GM10266 (cell line): Measurements from ENCODE around the gene RAB3IP.

Source experiments
- DNase-seq: peaks from one replicate; pipeline ENCODE4 v3.0.0; 2012; ENCODE audit errors: extremely low spot score
- TF ChIP-seq, protein P1 (sequence below): IDR thresholded peaks from 2 replicates; pipeline ENCODE4 v1.5.1; 2012; ENCODE audit warnings: mild to moderate bottlenecking, low read depth; ENCODE audit not compliant: control insufficient read depth, insufficient read depth; ENCODE audit errors: missing control alignments

Gene RAB3IP

DNA sequence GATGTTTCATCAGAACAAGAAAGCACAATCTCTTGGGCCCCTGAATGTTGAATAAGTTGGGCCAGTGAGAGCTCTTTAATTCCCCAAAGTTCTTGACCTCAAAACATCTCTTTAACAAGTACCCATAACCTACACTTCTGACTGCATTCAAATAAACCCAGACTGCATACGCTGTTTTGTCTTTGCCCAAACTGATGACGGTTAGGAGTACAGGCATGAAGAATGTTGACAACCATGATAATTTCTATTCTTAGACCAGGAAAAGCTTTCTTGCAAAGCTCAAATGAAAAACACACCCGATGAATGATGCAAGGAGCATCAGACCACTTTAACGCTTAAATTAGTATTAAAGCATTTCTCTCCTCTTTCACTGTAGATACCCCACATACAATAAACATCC is 11.7 kb upstream of the RAB3IP start:
- TF ChIP-seq, protein P1, sequence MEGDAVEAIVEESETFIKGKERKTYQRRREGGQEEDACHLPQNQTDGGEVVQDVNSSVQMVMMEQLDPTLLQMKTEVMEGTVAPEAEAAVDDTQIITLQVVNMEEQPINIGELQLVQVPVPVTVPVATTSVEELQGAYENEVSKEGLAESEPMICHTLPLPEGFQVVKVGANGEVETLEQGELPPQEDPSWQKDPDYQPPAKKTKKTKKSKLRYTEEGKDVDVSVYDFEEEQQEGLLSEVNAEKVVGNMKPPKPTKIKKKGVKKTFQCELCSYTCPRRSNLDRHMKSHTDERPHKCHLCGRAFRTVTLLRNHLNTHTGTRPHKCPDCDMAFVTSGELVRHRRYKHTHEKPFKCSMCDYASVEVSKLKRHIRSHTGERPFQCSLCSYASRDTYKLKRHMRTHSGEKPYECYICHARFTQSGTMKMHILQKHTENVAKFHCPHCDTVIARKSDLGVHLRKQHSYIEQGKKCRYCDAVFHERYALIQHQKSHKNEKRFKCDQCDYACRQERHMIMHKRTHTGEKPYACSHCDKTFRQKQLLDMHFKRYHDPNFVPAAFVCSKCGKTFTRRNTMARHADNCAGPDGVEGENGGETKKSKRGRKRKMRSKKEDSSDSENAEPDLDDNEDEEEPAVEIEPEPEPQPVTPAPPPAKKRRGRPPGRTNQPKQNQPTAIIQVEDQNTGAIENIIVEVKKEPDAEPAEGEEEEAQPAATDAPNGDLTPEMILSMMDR = no peak
- no peak for DNase-seq

DNA sequence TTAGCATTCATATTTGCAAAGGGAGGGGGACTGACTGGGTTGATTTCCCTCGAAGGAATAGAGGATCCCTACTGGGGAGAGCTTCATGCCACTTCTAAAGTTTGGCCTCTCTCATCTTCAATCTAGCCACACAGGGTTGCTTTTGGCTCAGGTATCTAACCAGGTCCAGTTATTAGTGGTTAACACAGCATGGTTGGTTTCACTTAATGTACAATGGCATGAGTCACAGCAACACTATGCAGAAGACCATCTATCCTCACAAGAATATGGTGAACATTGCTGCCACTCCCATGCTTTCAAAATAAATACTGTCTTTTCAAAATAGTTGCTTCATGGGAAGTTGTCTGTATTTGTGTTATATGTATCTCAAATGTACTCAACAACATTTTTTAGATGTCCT is 6.6 kb upstream of the RAB3IP start:
- TF ChIP-seq, protein P1 = no peak

DNA sequence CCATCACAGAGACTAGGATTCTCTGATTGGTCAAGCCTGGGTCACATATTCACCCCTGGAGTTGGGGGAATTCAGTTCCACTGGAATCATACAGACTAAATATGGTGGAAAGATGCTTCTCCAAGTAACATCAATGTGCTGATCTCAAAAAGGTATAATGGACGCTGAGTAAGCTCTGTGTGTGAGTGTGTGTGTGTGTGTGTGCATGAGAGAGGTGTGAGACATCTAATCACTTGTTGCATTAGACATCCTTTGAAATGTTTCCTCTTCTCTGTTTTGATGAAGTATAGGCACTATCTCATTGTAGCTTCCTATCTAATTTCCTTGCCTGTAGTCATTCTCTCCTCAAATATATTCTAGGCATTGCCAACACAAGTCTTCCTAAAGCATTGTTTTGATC is 5.0 kb upstream of the RAB3IP start:
- DNase-seq = no peak
- TF ChIP-seq, protein P1 = no peak

More for the DNA sequence above, 6.6 kb upstream of the RAB3IP start:
- DNase-seq = no peak

DNA sequence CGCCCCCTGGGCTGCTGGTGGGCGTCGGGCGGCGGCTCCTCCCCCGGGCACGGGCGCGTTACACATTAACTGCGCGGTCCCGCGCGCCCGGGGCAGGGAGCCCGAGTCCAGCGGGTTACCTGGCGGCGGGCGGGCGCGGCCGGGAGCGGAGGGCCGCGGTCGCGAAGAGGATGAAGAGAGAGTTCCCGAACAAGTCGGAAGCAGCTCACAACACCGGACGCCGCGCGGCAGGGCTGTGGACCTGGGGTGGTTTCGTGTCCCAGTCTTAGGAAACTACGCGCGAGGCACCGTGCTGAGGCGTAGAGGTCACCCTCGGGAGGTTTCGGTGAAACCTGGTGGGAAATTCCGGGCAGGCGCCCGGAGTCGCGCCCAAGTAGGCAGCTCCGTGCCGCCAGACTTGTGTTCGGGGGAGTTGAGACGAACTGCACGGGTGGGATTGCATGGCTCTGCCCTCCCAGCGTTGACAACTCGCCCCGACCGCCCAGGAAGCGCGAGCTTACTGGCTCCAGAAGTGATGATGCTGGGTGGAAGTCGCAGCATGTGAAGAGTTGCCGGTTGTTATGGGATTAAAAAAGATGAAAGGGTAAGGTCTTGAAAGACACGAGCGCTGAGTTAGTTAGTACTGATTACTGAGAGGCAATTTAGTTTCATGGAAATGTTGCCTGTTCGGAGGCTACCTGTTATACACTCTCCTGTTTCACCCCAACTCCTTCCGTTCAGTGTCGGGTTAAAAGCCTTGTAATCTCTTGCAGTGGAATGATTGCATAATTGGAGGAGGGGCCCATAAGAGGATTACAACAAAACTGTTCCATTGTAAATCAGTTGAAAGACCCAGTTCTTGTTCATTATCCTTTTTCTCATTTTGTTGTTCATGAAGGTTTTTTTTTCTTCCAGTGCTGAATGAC is 879 bp downstream of the RAB3IP start:
- TF ChIP-seq, protein P1 = no peak
- DNase-seq = peak; percentile 71

DNA sequence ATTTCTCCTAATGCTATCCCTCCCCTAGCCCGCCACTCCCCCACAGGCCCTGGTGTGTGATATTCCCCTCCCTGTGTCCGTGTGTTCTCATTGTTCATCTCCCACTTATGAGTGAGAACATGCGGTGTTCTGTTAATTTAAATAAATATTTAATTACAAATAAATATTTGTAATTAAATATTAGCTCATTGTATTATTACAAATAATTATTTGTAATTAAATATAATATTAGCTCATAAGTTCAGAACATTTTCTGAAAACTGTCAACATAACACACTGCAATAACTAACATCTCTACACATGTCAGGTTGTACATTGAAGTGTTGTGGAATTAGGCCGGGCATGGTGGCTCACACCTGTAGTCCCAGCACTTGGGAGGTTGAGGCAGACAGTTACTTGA is 5.4 kb downstream of the RAB3IP start:
- TF ChIP-seq, protein P1 = no peak
- no peak for DNase-seq

DNA sequence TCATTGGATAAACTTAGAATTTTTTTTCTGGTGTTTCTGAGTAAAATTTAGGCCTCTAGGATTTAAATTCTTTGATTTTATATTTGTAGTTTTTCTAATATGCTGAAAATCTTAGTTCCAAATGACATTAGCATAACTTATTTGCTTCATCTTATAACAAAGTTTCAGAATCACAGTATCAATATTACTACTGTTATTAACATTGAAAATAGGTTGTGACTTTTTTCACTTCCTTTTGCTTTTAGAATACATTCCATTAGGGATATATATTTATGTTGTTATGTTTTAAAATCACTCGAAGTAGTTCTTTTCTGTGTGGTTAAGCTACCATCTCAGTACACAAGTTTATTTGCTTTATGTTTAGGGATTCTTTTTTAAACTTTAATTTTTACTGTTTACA is 12.8 kb downstream of the RAB3IP start:
- TF ChIP-seq, protein P1 = no peak

DNA sequence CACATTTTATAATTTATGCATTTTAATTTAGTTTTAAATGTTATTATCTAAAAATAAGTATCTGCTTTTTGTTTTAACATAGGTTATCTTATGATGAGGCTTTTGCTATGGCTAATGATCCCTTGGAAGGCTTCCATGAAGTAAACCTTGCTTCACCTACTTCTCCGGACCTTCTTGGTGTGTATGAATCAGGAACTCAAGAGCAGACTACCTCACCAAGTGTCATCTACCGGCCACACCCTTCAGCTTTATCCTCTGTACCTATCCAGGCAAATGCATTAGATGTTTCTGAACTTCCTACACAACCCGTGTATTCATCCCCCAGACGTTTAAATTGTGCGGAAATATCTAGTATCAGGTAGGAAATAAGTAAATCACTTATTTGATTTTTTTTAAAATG is 16.6 kb downstream of the RAB3IP start:
- TF ChIP-seq, protein P1 = no peak
- DNase-seq = no peak

More for the DNA sequence above, 12.8 kb downstream of the RAB3IP start:
- DNase-seq = no peak
